OCI-LY7 (cell line): Measurements from ENCODE around the gene ATG4A.

Experiments
- EZH2phosphoT487 ChIP-seq: fragments of 200-600 bp; sonication (generic); IDR thresholded peaks from 2 replicates; pipeline ENCODE4 v1.6.1; 2018; ENCODE audit warnings: low read depth, borderline replicate concordance, mild to moderate bottlenecking, mixed run types, antibody characterized with exemption, low read length, moderate library complexity, mixed read lengths
- TF ChIP-seq, protein P1 (sequence below): fragments of 200-600 bp; sonication (generic); conservative IDR thresholded peaks from 2 replicates; pipeline ENCODE4 v1.5.1; 2014; ENCODE audit warnings: mild to moderate bottlenecking, antibody characterized with exemption, low read length, moderate library complexity, mixed read lengths

DNA sequence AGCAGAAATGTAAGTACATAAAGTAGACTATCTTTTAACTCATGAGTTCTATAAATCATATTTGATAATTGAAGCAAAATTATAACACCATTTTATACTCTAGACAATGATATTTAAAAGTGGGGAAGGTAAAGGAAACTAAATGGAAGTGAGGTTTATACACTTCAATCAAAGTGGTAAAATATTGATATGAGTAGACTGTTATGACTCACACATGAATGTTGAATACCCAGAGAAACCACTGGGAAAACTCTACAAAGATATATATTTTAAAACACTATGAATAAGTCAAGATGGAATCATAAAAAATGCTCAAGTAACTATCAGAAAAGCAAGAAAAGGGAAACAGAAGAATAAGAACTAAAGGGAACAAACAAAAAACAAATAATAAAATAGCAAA is 38.4 kb upstream of the ATG4A start:
- TF ChIP-seq, protein P1, sequence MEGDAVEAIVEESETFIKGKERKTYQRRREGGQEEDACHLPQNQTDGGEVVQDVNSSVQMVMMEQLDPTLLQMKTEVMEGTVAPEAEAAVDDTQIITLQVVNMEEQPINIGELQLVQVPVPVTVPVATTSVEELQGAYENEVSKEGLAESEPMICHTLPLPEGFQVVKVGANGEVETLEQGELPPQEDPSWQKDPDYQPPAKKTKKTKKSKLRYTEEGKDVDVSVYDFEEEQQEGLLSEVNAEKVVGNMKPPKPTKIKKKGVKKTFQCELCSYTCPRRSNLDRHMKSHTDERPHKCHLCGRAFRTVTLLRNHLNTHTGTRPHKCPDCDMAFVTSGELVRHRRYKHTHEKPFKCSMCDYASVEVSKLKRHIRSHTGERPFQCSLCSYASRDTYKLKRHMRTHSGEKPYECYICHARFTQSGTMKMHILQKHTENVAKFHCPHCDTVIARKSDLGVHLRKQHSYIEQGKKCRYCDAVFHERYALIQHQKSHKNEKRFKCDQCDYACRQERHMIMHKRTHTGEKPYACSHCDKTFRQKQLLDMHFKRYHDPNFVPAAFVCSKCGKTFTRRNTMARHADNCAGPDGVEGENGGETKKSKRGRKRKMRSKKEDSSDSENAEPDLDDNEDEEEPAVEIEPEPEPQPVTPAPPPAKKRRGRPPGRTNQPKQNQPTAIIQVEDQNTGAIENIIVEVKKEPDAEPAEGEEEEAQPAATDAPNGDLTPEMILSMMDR = no peak
- TF ChIP-seq EZH2phosphoT487 = no peak
